Sigmoid colon (tissue), 7 donors: ENCODE data around the gene TWF2. TPM values are rescaled to one million over a fixed set of nuclear protein-coding genes. Genes with fewer than 3 reads are reported as not detected.
A peak's percentile ranks its signal among the peaks of the same experiment; 100 is the strongest.

Source experiments
- DNase-seq: peaks from one replicate; pipeline ENCODE4 v3.0.0-alpha.2; 2019
- H3K27ac ChIP-seq, 4 donors: fragments of 200-600 bp; sonication (generic); one replicate each; pipeline ENCODE4 v1.5.1; 2016 to 2019; ENCODE audit warnings: mild to moderate bottlenecking in 1 of 4
- H3K27me3 ChIP-seq, 3 donors: fragments of 200-600 bp; sonication (generic); one replicate each; pipeline ENCODE4 v1.5.1; 2019; ENCODE audit warnings: mild to moderate bottlenecking in 1 of 3
- H3K36me3 ChIP-seq, 4 donors: fragments of 200-600 bp; sonication (generic); one replicate each; pipeline ENCODE4 v1.5.1; 2016 to 2019
- H3K4me1 ChIP-seq, 4 donors: fragments of 200-600 bp; sonication (generic); one replicate each; pipeline ENCODE4 v1.5.1; 2017 to 2019
- H3K4me3 ChIP-seq, 4 donors: fragments of 200-600 bp; sonication (generic); one replicate each; pipeline ENCODE4 v1.5.1; 2017 to 2019; ENCODE audit warnings: mild to moderate bottlenecking in 2 of 4, moderate library complexity in 1 of 4
- H3K9me3 ChIP-seq, 4 donors: fragments of 200-600 bp in 3 of 4; sonication (generic) in 3 of 4; one replicate each; pipeline versions ENCODE4 v1.5.1 to v1.6.1; 2013 to 2019
- EP300 ChIP-seq, 4 donors: sonication (generic); formaldehyde crosslinking; IDR thresholded peaks; one replicate each; pipeline ENCODE4 v1.6.1; 2017; ENCODE audit warnings: antibody characterized with exemption in 4 of 4
- POLR2A ChIP-seq, 2 donors: fragments of 450-650 bp; IDR thresholded peaks; one replicate each; pipeline ENCODE4 v1.6.1; 2016; ENCODE audit warnings: antibody characterized with exemption in 2 of 2, mild to moderate bottlenecking in 2 of 2, moderate library complexity in 2 of 2
- POLR2AphosphoS5 ChIP-seq, 4 donors: sonication (generic); formaldehyde crosslinking; IDR thresholded peaks; one replicate each; pipeline ENCODE4 v1.6.1; 2017; ENCODE audit warnings: antibody characterized with exemption in 4 of 4
- WGBS, 2 donors: extraction: QIAGEN DNeasy Blood & Tissue Kit; methylation state at CpG; one replicate each; pipeline ENCODE4 v1.1.7; 2013; 5-methylcytosine and 5-hydroxymethylcytosine counted together
- intact Hi-C: fragments of 100-400 bp; cut with DNase I; formaldehyde crosslinking; loops from one replicate; pipeline ENCODE4 v1.15.1; 2023
- polyA plus RNA-seq, 3 donors: library from polyadenylated mRNA; stranded (reverse); fragments of 200-250 nt; gene quantifications; one replicate each; pipeline ENCODE4 v1.2.3, GENCODE V29; 2013
- total RNA-seq, 4 donors: library from RNA; depleted of rRNA; stranded (reverse); fragments of >200 nt; gene quantifications; one replicate each; pipeline ENCODE4 v1.1.0, GENCODE V29; 2016
- TF ChIP-seq, protein P1 (sequence below), 4 experiments: fragments of 450-650 bp in 3 of 4; fragments of 200-600 bp in 1 of 4; IDR thresholded peaks; one replicate each; pipeline ENCODE4 v1.5.1; 2016 to 2019; ENCODE audit warnings: antibody characterized with exemption in 4 of 4, mild to moderate bottlenecking in 3 of 4, moderate library complexity in 2 of 4
- donor health status: healthy with polysubstance abuse.
- donor health status: Bipolar disorder and iron deficiency.
- donor health status: healthy.

The TWF2 gene
- total and polyA plus RNA-seq, 7 donors = 40.4 to 79.3 (median 57.3) TPM

DNA sequence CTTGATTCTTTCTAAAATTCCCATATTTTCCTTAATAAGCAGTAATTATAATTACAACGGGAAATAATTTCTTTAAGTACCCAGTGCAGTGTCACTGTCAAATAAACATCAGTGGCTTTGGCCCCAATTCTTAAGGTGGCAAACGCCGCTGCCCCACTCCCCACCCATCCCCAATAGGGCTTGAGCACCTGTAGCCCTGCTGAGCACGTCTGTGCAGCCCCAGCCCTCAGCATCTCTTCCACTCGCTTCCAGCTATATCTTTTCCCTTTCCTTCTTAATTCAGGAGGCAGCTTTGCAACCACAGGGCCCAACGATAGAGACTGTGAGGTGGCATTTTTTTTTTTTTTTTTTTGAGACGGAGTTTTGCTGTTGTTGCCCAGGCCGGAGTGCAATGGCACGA is 15.7 kb upstream of the TWF2 start:
- Histone ChIP-seq H3K9me3 (no peaks in the 10 kb centered on the region), H3K4me3 (no peak overlapping the region), H3K4me1 (peaks cover 0 to 26% (median 7%) of the 10 kb centered on the region in 4 donors), H3K36me3 (peaks cover 39 to 100% (median 58%) of the 10 kb centered on the region in 4 donors), H3K27me3 (no peaks in the 10 kb centered on the region), H3K27ac (no peak overlapping the region)
- intact Hi-C loops = no loop called here
- no peak for DNase-seq
- TF ChIP-seq POLR2AphosphoS5 (IDR thresholded peaks at IDR 0.05) (no peak), EP300 (IDR thresholded peaks at IDR 0.05) (no peak), POLR2A (IDR thresholded peaks at IDR 0.05) (no peak)
- TF ChIP-seq, protein P1, sequence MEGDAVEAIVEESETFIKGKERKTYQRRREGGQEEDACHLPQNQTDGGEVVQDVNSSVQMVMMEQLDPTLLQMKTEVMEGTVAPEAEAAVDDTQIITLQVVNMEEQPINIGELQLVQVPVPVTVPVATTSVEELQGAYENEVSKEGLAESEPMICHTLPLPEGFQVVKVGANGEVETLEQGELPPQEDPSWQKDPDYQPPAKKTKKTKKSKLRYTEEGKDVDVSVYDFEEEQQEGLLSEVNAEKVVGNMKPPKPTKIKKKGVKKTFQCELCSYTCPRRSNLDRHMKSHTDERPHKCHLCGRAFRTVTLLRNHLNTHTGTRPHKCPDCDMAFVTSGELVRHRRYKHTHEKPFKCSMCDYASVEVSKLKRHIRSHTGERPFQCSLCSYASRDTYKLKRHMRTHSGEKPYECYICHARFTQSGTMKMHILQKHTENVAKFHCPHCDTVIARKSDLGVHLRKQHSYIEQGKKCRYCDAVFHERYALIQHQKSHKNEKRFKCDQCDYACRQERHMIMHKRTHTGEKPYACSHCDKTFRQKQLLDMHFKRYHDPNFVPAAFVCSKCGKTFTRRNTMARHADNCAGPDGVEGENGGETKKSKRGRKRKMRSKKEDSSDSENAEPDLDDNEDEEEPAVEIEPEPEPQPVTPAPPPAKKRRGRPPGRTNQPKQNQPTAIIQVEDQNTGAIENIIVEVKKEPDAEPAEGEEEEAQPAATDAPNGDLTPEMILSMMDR (IDR thresholded peaks at IDR 0.05) = no peak
- WGBS, 2 donors = 80 to 81% methylated on average over 9 of the region's 9 CpGs

DNA sequence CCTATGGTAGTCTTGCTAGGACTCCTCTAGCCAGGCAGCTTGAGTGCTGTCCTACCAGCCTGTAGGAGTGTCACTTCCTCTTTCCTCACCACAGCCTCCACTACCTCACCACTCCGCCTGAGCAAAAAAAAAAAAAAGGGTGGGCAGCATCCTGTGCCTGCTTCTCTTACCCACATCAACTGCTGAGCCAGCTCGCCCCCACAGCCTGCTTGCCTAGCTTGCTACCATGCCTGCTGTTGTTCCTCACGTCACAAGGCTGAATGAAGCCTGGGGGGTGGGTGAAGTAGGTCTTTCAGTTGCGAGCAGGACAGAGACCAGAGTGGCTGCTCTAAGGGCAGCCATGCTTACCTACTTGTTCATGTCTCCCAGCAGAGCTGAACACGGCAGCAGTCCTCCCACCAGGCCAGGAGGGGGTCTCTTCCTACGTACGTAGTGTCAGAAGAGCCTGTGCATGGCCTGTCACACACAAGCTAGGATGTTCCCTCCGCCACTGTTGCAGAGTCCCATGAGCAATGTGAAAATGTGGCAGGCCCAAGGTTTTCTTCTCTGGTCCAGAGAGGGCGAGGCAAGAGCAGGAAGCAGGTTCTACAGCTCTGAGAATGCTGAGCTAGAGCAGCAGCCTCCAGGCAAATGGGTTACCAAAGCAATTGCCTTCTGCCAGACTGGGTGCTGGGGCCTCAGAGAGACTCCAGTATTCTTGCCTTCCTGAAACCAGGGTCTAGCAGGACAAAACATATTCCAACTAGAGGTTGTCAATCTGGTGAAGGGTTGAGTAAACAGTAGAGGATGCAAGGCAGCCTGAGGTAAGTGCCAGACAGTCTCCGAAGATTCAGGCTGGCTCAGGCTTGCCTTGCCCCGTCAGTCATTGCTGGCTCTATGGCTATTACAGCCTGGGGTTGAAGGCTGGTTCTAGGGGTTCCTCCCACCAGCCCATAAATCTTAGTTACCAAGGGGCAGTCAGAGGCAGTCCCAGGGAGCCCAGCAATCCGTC is 14.7 kb upstream of the TWF2 start:
- no peak for DNase-seq
- H3K4me3 ChIP-seq = no peak overlapping the region
- H3K36me3 ChIP-seq = peaks cover 29 to 99% (median 48%) of the 10 kb centered on the region in 4 donors
- H3K27ac ChIP-seq = peak overlapping the region in 3 of 4 donors; percentile 27 to 47 (median 43)
- intact Hi-C loops = no loop called here
- H3K27me3 ChIP-seq = no peaks in the 10 kb centered on the region
- WGBS, 2 donors = 47 to 76% methylated on average over 12 of the region's 12 CpGs
- no peaks in the 10 kb centered on the region for H3K9me3 ChIP-seq
- TF ChIP-seq POLR2AphosphoS5 (IDR thresholded peaks at IDR 0.05) = peak in 2 of 4 donors; percentile 16 to 25
- TF ChIP-seq, protein P1 (IDR thresholded peaks at IDR 0.05) = no peak
- H3K4me1 ChIP-seq = peaks cover 0 to 21% (median 7%) of the 10 kb centered on the region in 4 donors

DNA sequence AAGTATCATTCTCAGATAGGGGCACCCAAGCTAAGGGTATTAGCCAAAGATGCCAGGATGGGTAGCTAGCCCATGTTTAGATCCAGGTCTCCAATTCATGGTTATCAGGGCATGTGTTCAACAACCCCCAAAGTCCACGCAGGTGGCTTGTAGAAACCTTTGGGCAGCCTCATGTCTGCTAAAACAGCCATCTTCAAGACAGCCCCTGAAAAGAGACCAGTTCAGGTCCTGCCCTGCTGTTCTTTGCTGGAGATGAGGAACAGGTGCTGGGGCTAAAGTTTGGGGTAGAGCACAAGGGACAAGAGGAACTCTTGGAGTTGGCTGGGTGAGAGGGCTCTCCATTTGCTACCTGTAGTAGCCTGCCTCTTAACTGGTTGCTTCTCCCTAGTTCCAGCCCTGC is 11.2 kb upstream of the TWF2 start:
- H3K4me1 ChIP-seq = peaks cover 0 to 31% (median 21%) of the 10 kb centered on the region in 4 donors
- H3K36me3 ChIP-seq = peaks cover 0 to 65% (median 14%) of the 10 kb centered on the region in 4 donors
- H3K4me3 ChIP-seq = no peak overlapping the region
- TF ChIP-seq EP300 (IDR thresholded peaks at IDR 0.05) (no peak), POLR2AphosphoS5 (IDR thresholded peaks at IDR 0.05) (no peak), POLR2A (IDR thresholded peaks at IDR 0.05) (no peak)
- TF ChIP-seq, protein P1 (IDR thresholded peaks at IDR 0.05) = no peak
- H3K27me3 ChIP-seq = no peaks in the 10 kb centered on the region
- no peak overlapping the region for H3K27ac ChIP-seq
- no peaks in the 10 kb centered on the region for H3K9me3 ChIP-seq
- WGBS, 2 donors = 83 to 94% methylated on average over 1 of the region's 1 CpG
- intact Hi-C loops = no loop called here
- DNase-seq = no peak

DNA sequence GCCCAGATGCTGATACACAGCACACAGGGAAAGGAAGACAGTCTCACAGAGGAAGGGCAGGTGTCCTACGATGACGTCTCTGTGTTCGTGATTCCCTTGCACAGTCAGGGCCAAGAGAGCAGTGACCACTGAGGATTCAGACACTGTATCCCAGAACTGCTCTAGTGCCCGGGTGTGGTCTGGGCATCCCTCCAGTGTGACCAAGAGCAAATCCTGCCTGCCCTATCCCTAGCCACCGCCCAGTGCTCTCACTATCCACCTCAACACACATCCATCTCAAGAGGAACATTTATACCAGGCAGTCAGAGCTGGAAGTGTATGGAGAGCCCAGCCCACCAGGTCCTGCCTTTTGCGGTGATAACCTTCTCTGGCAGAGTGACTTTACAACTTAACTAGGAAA is 10.7 kb upstream of the TWF2 start:
- intact Hi-C loops = no loop called here
- Histone ChIP-seq H3K36me3 (peaks cover 0 to 60% (median 11%) of the 10 kb centered on the region in 4 donors), H3K9me3 (no peaks in the 10 kb centered on the region), H3K4me3 (no peak overlapping the region), H3K27ac (no peak overlapping the region), H3K27me3 (no peaks in the 10 kb centered on the region), H3K4me1 (peaks cover 0 to 35% (median 25%) of the 10 kb centered on the region in 4 donors)
- 77 to 84% methylated on average over 6 of the region's 6 CpGs for WGBS, 2 donors
- no peak for DNase-seq
- no peak for TF ChIP-seq POLR2A (IDR thresholded peaks at IDR 0.05)

DNA sequence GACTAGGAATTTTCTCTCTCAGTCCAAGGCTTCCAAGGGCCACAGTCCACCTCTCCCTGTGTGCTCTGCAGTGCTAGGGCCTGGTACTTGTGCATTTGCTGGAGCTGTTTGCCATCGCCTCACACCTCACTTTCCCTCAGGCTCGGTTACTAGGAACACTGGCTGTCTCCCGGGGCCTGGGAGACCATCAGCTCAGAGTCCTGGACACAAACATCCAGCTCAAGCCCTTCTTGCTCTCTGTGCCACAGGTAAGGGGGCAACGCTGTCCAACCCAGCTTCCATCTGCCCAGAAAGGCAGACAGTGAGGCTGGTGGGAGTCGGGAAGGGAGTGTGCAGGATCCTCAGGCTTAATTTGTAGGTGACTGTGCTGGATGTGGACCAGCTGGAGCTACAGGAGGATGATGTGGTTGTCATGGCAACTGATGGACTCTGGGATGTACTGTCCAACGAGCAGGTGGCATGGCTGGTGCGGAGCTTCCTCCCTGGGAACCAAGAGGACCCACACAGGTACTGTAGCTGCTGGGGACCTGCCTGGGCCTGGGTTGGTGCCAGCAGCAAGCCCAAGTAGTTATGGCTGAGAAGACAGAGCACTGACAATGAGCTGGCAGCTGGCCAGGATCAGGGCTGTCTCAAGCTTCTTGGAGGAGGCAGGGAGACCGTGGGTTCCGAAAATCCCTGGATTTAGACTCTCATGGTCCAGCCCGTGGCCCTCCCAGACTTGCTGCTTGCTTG is 10.0 kb upstream of the TWF2 start:
- peaks cover 0 to 53% (median 9%) of the 10 kb centered on the region in 4 donors for H3K36me3 ChIP-seq
- no peak overlapping the region for H3K27ac ChIP-seq
- intact Hi-C loops = no loop called here
- no peak overlapping the region for H3K4me3 ChIP-seq
- WGBS, 2 donors = 75 to 84% methylated on average over 10 of the region's 10 CpGs
- no peak for TF ChIP-seq POLR2A (IDR thresholded peaks at IDR 0.05)
- TF ChIP-seq POLR2AphosphoS5 (IDR thresholded peaks at IDR 0.05) = peak in 1 of 4 donors; percentile 24
- no peak for TF ChIP-seq EP300 (IDR thresholded peaks at IDR 0.05)
- no peaks in the 10 kb centered on the region for H3K27me3 ChIP-seq
- H3K9me3 ChIP-seq = no peaks in the 10 kb centered on the region
- peaks cover 0 to 32% (median 23%) of the 10 kb centered on the region in 4 donors for H3K4me1 ChIP-seq
- peak; percentile 81 for DNase-seq
